Effector CD8-positive, alpha-beta T cell (primary cell): ENCODE results near the gene WNT7A.

ENCODE experiments used
- DNase-seq: peaks from one replicate; lab custom pipeline; 2025; lab: John Stamatoyannopoulos, UW

The WNT7A gene

GRCh38 chr3:13827256-13827655 lies 52.6 kb downstream of the WNT7A start:
- DNase-seq = no peak

GRCh38 chr3:13826672-13827071 lies 53.2 kb downstream of the WNT7A start:
- no peak for DNase-seq

- DNase-seq = no peak
These were observed 54.0 kb downstream of the WNT7A start for GRCh38 chr3:13825821-13826220.

- DNase-seq = no peak
These were observed 54.6 kb downstream of the WNT7A start for GRCh38 chr3:13825311-13825579.

GRCh38 chr3:13824521-13825310 lies 55.2 kb downstream of the WNT7A start:
- no peak for DNase-seq

- no peak for DNase-seq
These were observed 56.2 kb downstream of the WNT7A start for GRCh38 chr3:13823692-13824091.

- DNase-seq = no peak
These were observed 56.8 kb downstream of the WNT7A start for GRCh38 chr3:13822871-13823585.

GRCh38 chr3:13822042-13822441 lies 57.8 kb downstream of the WNT7A start:
- no peak for DNase-seq

GRCh38 chr3:13821126-13821525 lies 58.7 kb downstream of the WNT7A start:
- no peak for DNase-seq

- DNase-seq = no peak
These were observed 61.0 kb downstream of the WNT7A start for GRCh38 chr3:13818919-13819318.

- DNase-seq = no peak
These were observed 64.7 kb downstream of the WNT7A start for GRCh38 chr3:13815088-13815683.

GRCh38 chr3:13812034-13812471 lies 67.8 kb downstream of the WNT7A start:
- no peak for DNase-seq

GRCh38 chr3:13811614-13812013 lies 68.3 kb downstream of the WNT7A start:
- no peak for DNase-seq

- DNase-seq = no peak
These were observed 71.3 kb downstream of the WNT7A start for GRCh38 chr3:13808550-13808949.

GRCh38 chr3:13801361-13802204 lies 78.3 kb downstream of the WNT7A start:
- no peak for DNase-seq

GRCh38 chr3:13800064-13800463 lies 79.8 kb downstream of the WNT7A start:
- no peak for DNase-seq

GRCh38 chr3:13798401-13798800 lies 81.5 kb downstream of the WNT7A start:
- DNase-seq = no peak

GRCh38 chr3:13796701-13797460 lies 83.0 kb downstream of the WNT7A start:
- DNase-seq = no peak

GRCh38 chr3:13795816-13796215 lies 84.1 kb downstream of the WNT7A start:
- no peak for DNase-seq

- DNase-seq = no peak
These were observed 85.5 kb downstream of the WNT7A start for GRCh38 chr3:13794322-13794721.

- no peak for DNase-seq
These were observed 86.4 kb downstream of the WNT7A start for GRCh38 chr3:13793451-13793850.
